K562 treated with DMSO at 1 percent for 24 hours (cell line): Measurements from ENCODE around the gene RANBP6. TPM values are rescaled to one million over a fixed set of nuclear protein-coding genes. Genes with fewer than 3 reads are reported as not detected.

Source experiments
- total RNA-seq: library from RNA; unstranded; fragments of 300-600 nt; gene quantifications from 2 replicates; pipeline ENCODE4 v1.2.3, GENCODE V29; 2022; ENCODE audit warnings: low read depth; ENCODE audit not compliant: insufficient read depth

RANBP6 gene
- 6.3 and 7.3 TPM in 2 replicates for total RNA-seq

GRCh38 chr9:6015278-6016157 is at the start of gene RANBP6:
Gene RANBP6 (minus strand): TSS chr9:6015624. CDS start chr9:6015607, 17 bp downstream.

Other genes with a start within 250 kb of the RANBP6 start
- gene ERMP1, start 182.5 kb downstream of the RANBP6 start, total RNA-seq: 13.6 and 20.1 TPM in 2 replicates
- not detected in 2 replicates for gene MLANA, start 124.7 kb downstream of the RANBP6 start, total RNA-seq
- gene IL33, start 200.2 kb upstream of the RANBP6 start, total RNA-seq: not detected in 2 replicates